ENCODE measurements around the gene SLC7A6OS. TPM values are rescaled to one million over a fixed set of nuclear protein-coding genes. Genes with fewer than 3 reads are reported as not detected.

Gene SLC7A6OS
- total RNA-seq, 1 donor from 2014 or later: 20.0 TPM

GRCh38 chr16:68251832-68252231, 58.9 kb downstream of the SLC7A6OS start:
- Mint-ChIP-seq H3K9me3 (ENCODE audit: unreplicated experiment) (no peaks in the 10 kb centered on the region), H3K4me3 (ENCODE audit: unreplicated experiment) (no peak overlapping the region), H3K27me3 (ENCODE audit: unreplicated experiment) (peaks cover 4% of the 10 kb centered on the region), H3K4me1 (ENCODE audit: unreplicated experiment) (peaks cover 4% of the 10 kb centered on the region), H3K27ac (ENCODE audit: unreplicated experiment) (no peak overlapping the region), H3K36me3 (ENCODE audit: low read depth, unreplicated experiment) (peaks cover 4% of the 10 kb centered on the region)
- no peak for TF ChIP-seq CTCF (IDR thresholded peaks at IDR 0.05; ENCODE audit: unreplicated experiment)
- no peak for DNase-seq (ENCODE audit: low spot score)

- H3K27ac Mint-ChIP-seq (ENCODE audit: unreplicated experiment): no peak overlapping the region
- TF ChIP-seq CTCF (IDR thresholded peaks at IDR 0.05; ENCODE audit: unreplicated experiment): no peak
- H3K9me3 Mint-ChIP-seq (ENCODE audit: unreplicated experiment): no peaks in the 10 kb centered on the region
- peaks cover 11% of the 10 kb centered on the region for H3K4me1 Mint-ChIP-seq (ENCODE audit: unreplicated experiment)
- peaks cover 10% of the 10 kb centered on the region for H3K36me3 Mint-ChIP-seq (ENCODE audit: low read depth, unreplicated experiment)
- H3K4me3 Mint-ChIP-seq (ENCODE audit: unreplicated experiment): peak overlapping the region; percentile 66
- no peak for DNase-seq (ENCODE audit: low spot score)
- H3K27me3 Mint-ChIP-seq (ENCODE audit: unreplicated experiment): peaks cover 6% of the 10 kb centered on the region
Observed at GRCh38 chr16:68250951-68251350, 59.8 kb downstream of the SLC7A6OS start.

- peaks cover 14% of the 10 kb centered on the region for H3K36me3 Mint-ChIP-seq (ENCODE audit: low read depth, unreplicated experiment)
- DNase-seq (ENCODE audit: low spot score): no peak
- no peak for TF ChIP-seq CTCF (IDR thresholded peaks at IDR 0.05; ENCODE audit: unreplicated experiment)
- H3K4me1 Mint-ChIP-seq (ENCODE audit: unreplicated experiment): peaks cover 11% of the 10 kb centered on the region
- no peaks in the 10 kb centered on the region for H3K9me3 Mint-ChIP-seq (ENCODE audit: unreplicated experiment)
- no peak overlapping the region for H3K27ac Mint-ChIP-seq (ENCODE audit: unreplicated experiment)
- no peak overlapping the region for H3K4me3 Mint-ChIP-seq (ENCODE audit: unreplicated experiment)
- H3K27me3 Mint-ChIP-seq (ENCODE audit: unreplicated experiment): peaks cover 14% of the 10 kb centered on the region
Observed at GRCh38 chr16:68249371-68249770, 61.4 kb downstream of the SLC7A6OS start.

Other genes with a start within 250 kb of the SLC7A6OS start
- gene NFATC3, start 225.6 kb downstream of the SLC7A6OS start, total RNA-seq (ENCODE audit: unreplicated experiment): 38.4 TPM
- 0.64 TPM for gene ESRP2, start 74.8 kb downstream of the SLC7A6OS start, total RNA-seq (ENCODE audit: unreplicated experiment)
- gene PLA2G15, start 65.6 kb downstream of the SLC7A6OS start, total RNA-seq (ENCODE audit: unreplicated experiment): 14.9 TPM
- 20.8 TPM for gene SLC7A6, start 46.4 kb downstream of the SLC7A6OS start, total RNA-seq (ENCODE audit: unreplicated experiment)
- 42.8 TPM for gene PRMT7, start 73 bp upstream of the SLC7A6OS start, total RNA-seq (ENCODE audit: unreplicated experiment)
- not detected for gene SMPD3, start 137.6 kb upstream of the SLC7A6OS start, total RNA-seq (ENCODE audit: unreplicated experiment)
- gene ZFP90, start 228.3 kb upstream of the SLC7A6OS start, total RNA-seq (ENCODE audit: unreplicated experiment): 35.6 TPM

Measured in endothelial cell (in vitro differentiated cells).